ENCODE measurements around the gene DPT. TPM values are rescaled to one million over a fixed set of nuclear protein-coding genes. Genes with fewer than 3 reads are reported as not detected.

DPT gene
- total RNA-seq, 2 donors from 2014 or later, result 4.7 to 15.4 TPM

DNA sequence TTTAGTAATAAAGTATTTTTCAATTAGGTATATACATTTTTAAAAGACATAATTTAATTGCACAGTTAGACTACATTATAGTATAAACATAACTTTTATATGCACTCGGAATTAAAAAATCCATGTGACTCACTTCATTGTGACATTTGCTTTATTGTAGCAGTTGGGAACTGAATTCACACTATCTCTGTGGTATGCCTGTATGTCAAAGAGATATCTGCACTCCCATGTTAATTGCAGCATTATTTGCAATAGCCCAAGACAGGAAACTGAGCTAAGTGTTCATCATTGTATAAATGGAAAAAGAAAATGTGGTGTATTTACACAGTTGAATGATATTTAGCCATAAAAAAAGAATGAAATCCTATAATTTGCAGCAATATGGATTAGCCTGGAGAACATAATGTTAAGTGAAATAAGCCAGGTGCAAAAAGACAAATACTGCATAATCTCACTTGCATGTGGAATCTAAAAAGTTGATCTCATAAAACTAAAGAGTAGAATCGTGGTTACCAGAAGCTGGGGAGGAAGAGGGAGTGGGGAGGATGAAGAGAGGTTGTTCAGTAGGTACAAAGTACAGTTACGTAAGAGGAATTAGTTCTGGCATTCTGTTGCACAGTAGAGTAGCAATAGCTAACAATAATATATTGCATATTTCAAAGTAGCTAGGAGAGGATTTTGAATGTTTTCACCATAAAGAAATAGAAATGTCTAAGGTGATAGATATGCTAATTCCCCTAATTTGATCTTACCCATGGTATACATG is 64.8 kb downstream of the DPT start:
- intact Hi-C loops (cut with DNase I), result no loop called here
- Histone ChIP-seq H3K36me3 (no peaks in the 10 kb centered on the region), H3K4me1 (replicated peaks) (no peaks in the 10 kb centered on the region), H3K9me3 (no peaks in the 10 kb centered on the region), H3K4me3 (no peak overlapping the region), H3K27me3 (replicated peaks; ENCODE audit: insufficient read depth) (no peaks in the 10 kb centered on the region), H3K27ac (no peak overlapping the region)
- 43% methylated on average over 3 of the region's 3 CpGs for WGBS
- no peak for TF ChIP-seq POLR2A (IDR thresholded peaks at IDR 0.05)
- no peak for DNase-seq (ENCODE audit: low spot score)

- intact Hi-C loops (cut with DNase I), result no loop called here
- Histone ChIP-seq H3K27ac (no peak overlapping the region), H3K4me1 (replicated peaks) (no peaks in the 10 kb centered on the region), H3K9me3 (no peaks in the 10 kb centered on the region), H3K4me3 (no peak overlapping the region), H3K27me3 (replicated peaks; ENCODE audit: insufficient read depth) (no peaks in the 10 kb centered on the region), H3K36me3 (no peaks in the 10 kb centered on the region)
- DNase-seq (ENCODE audit: low spot score), result no peak
- 59% methylated on average over 1 of the region's 1 CpG for WGBS
- TF ChIP-seq POLR2AphosphoS5 (IDR thresholded peaks at IDR 0.05), result no peak
- TF ChIP-seq, protein P1, sequence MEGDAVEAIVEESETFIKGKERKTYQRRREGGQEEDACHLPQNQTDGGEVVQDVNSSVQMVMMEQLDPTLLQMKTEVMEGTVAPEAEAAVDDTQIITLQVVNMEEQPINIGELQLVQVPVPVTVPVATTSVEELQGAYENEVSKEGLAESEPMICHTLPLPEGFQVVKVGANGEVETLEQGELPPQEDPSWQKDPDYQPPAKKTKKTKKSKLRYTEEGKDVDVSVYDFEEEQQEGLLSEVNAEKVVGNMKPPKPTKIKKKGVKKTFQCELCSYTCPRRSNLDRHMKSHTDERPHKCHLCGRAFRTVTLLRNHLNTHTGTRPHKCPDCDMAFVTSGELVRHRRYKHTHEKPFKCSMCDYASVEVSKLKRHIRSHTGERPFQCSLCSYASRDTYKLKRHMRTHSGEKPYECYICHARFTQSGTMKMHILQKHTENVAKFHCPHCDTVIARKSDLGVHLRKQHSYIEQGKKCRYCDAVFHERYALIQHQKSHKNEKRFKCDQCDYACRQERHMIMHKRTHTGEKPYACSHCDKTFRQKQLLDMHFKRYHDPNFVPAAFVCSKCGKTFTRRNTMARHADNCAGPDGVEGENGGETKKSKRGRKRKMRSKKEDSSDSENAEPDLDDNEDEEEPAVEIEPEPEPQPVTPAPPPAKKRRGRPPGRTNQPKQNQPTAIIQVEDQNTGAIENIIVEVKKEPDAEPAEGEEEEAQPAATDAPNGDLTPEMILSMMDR (IDR thresholded peaks at IDR 0.05), result no peak
- no peak for TF ChIP-seq POLR2A (IDR thresholded peaks at IDR 0.05)
Observed at GRCh38 chr1:168656485-168656884, 72.5 kb downstream of the DPT start.

GRCh38 chr1:168654198-168654915 is 74.6 kb downstream of the DPT start:
- 91% methylated on average over 6 of the region's 6 CpGs for WGBS
- no peak overlapping the region for H3K27ac ChIP-seq
- no peaks in the 10 kb centered on the region for H3K4me1 ChIP-seq (replicated peaks)
- no peaks in the 10 kb centered on the region for H3K9me3 ChIP-seq
- no peak for DNase-seq (ENCODE audit: low spot score)
- no peaks in the 10 kb centered on the region for H3K36me3 ChIP-seq
- intact Hi-C loops (cut with DNase I), result no loop called here
- TF ChIP-seq POLR2A (IDR thresholded peaks at IDR 0.05) (no peak), POLR2AphosphoS5 (IDR thresholded peaks at IDR 0.05) (no peak)
- TF ChIP-seq, protein P1 (IDR thresholded peaks at IDR 0.05), result no peak
- H3K4me3 ChIP-seq, result no peak overlapping the region
- H3K27me3 ChIP-seq (replicated peaks; ENCODE audit: insufficient read depth), result no peaks in the 10 kb centered on the region

GRCh38 chr1:168653567-168653966 is 75.4 kb downstream of the DPT start:
- TF ChIP-seq, protein P1 (IDR thresholded peaks at IDR 0.05), result no peak
- TF ChIP-seq POLR2A (IDR thresholded peaks at IDR 0.05) (no peak), POLR2AphosphoS5 (IDR thresholded peaks at IDR 0.05) (no peak)
- no peak overlapping the region for H3K27ac ChIP-seq
- DNase-seq (ENCODE audit: low spot score), result no peak
- intact Hi-C loops (cut with DNase I), result no loop called here
- H3K36me3 ChIP-seq, result no peaks in the 10 kb centered on the region
- WGBS, result 45% methylated on average over 2 of the region's 2 CpGs
- H3K27me3 ChIP-seq (replicated peaks; ENCODE audit: insufficient read depth), result no peaks in the 10 kb centered on the region
- no peak overlapping the region for H3K4me3 ChIP-seq
- no peaks in the 10 kb centered on the region for H3K9me3 ChIP-seq
- H3K4me1 ChIP-seq (replicated peaks), result no peaks in the 10 kb centered on the region

- TF ChIP-seq, protein P1 (IDR thresholded peaks at IDR 0.05), result no peak
- TF ChIP-seq POLR2AphosphoS5 (IDR thresholded peaks at IDR 0.05) (no peak), POLR2A (IDR thresholded peaks at IDR 0.05) (no peak)
- no peak for DNase-seq (ENCODE audit: low spot score)
- Histone ChIP-seq H3K27me3 (replicated peaks; ENCODE audit: insufficient read depth) (no peaks in the 10 kb centered on the region), H3K9me3 (no peaks in the 10 kb centered on the region), H3K36me3 (no peaks in the 10 kb centered on the region), H3K27ac (no peak overlapping the region), H3K4me1 (replicated peaks) (no peaks in the 10 kb centered on the region), H3K4me3 (no peak overlapping the region)
- intact Hi-C loops (cut with DNase I), result no loop called here
- 89% methylated on average over 3 of the region's 3 CpGs for WGBS
Observed at GRCh38 chr1:168645721-168646120, 83.3 kb downstream of the DPT start.

Other genes starting within 250 kb of the DPT start
- gene XCL2, start 185.2 kb downstream of the DPT start, total RNA-seq, result not detected
- gene XCL1, start 152.6 kb downstream of the DPT start, total RNA-seq, result not detected

Measured in prostate gland (tissue), 2 donors.